ENCODE results near the gene ACVR1C.
A peak's percentile ranks its signal among the peaks of the same experiment; 100 is the strongest.

Gene ACVR1C

GRCh38 chr2:157657101-157657500 lies 28.4 kb upstream of the ACVR1C start:
- DNase-seq (ENCODE audit: low read depth): no peak
- no peak overlapping the region for H3K4me3 ChIP-seq (ENCODE audit: control insufficient read depth, low read depth, low read length)
- no peak for TF ChIP-seq CTCF (IDR thresholded peaks at IDR 0.05; ENCODE audit: control insufficient read depth, insufficient read depth, low read depth, low read length, missing control alignments)

GRCh38 chr2:157644776-157645175 lies 16.1 kb upstream of the ACVR1C start:
- no peak overlapping the region for H3K4me3 ChIP-seq (ENCODE audit: control insufficient read depth, low read depth, low read length)
- no peak for DNase-seq (ENCODE audit: low read depth)
- TF ChIP-seq CTCF (IDR thresholded peaks at IDR 0.05; ENCODE audit: control insufficient read depth, insufficient read depth, low read depth, low read length, missing control alignments): no peak

- no peak for TF ChIP-seq CTCF (IDR thresholded peaks at IDR 0.05; ENCODE audit: control insufficient read depth, insufficient read depth, low read depth, low read length, missing control alignments)
- DNase-seq (ENCODE audit: low read depth): no peak
- H3K4me3 ChIP-seq (ENCODE audit: control insufficient read depth, low read depth, low read length): no peak overlapping the region
Measured at GRCh38 chr2:157631861-157632260, 3.2 kb upstream of the ACVR1C start.

GRCh38 chr2:157627594-157628476 lies 829 bp downstream of the ACVR1C start:
- peak overlapping the region; percentile 54 for H3K4me3 ChIP-seq (ENCODE audit: control insufficient read depth, low read depth, low read length)
- DNase-seq (ENCODE audit: low read depth): no peak
- TF ChIP-seq CTCF (IDR thresholded peaks at IDR 0.05; ENCODE audit: control insufficient read depth, insufficient read depth, low read depth, low read length, missing control alignments): no peak

GRCh38 chr2:157625296-157625695 lies 3.4 kb downstream of the ACVR1C start:
- no peak for DNase-seq (ENCODE audit: low read depth)
- no peak for TF ChIP-seq CTCF (IDR thresholded peaks at IDR 0.05; ENCODE audit: control insufficient read depth, insufficient read depth, low read depth, low read length, missing control alignments)

GRCh38 chr2:157620956-157621355 lies 7.7 kb downstream of the ACVR1C start:
- H3K4me3 ChIP-seq (ENCODE audit: control insufficient read depth, low read depth, low read length): no peak overlapping the region
- TF ChIP-seq CTCF (IDR thresholded peaks at IDR 0.05; ENCODE audit: control insufficient read depth, insufficient read depth, low read depth, low read length, missing control alignments): no peak
- DNase-seq (ENCODE audit: low read depth): no peak

More at GRCh38 chr2:157625296-157625695, 3.4 kb downstream of the ACVR1C start:
- no peak overlapping the region for H3K4me3 ChIP-seq (ENCODE audit: control insufficient read depth, low read depth, low read length)
